ENCODE measurements around the gene NFXL1.
"Not testable (repeated sequence)": the region's sequence is repeated elsewhere in the genome, so short reads cannot be mapped to it uniquely, and the experiment has no call there.

DNA sequence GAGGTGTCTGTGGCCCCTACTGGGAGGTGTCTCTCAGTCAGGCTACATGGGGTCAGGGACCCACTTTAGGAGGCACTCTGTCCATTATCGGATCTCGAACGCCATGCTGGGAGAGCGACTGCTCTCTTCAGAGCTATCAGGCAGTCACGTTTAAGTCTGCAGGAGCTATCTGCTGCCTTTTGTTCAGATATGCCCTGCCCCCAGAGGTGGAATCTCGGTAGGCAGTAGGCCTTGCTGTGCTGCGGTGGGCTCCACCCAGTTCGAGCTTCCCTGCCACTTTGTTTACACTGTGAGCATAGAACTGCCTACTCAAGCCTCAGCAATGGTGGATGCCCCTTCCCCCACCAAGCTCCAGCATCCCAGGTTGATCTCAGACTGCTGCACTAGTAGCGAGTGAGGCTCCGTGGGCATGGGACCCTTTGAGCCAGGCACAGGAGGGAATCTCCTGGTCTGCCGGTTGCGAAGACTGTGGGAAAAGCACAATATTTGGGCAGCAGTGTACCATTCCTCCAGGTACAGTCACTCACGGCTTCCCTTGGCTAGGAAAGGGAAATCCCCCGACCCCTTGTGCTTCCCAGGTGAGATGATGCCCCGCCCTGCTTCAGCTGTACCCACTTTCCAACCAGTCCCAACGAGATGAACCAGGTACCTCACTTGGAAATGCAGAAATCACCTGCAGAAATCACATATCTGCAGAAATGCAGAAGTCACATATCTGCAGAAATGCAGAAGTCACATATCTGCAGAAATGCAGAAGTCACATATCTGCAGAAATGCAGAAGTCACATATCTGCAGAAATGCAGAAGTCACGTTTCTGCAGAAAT is 8.3 kb upstream of the NFXL1 start:
- TF ChIP-seq CTCF (conservative IDR thresholded peaks at IDR 0.05 in 1 of 2, IDR thresholded peaks at IDR 0.05 in 1 of 2; ENCODE audit: low read depth in 1 of 2, low read length in 2 of 2); EZH2 (IDR thresholded peaks at IDR 0.05; ENCODE audit: low read length, missing control alignments): not testable (repeated sequence)
